ENCODE results near the gene ZNF28. TPM values are rescaled to one million over a fixed set of nuclear protein-coding genes. Genes with fewer than 3 reads are reported as not detected.

The ZNF28 gene
- total RNA-seq, 1 experiment from 2014 or later = 17.8 TPM

- BruUV-seq (replicated peaks) = no TSS peak
- ATAC-seq = no peak
- TF ChIP-seq SRF (IDR thresholded peaks at IDR 0.05; ENCODE audit: low read depth) = no peak
Measured at GRCh38 chr19:52748336-52748950, 73.0 kb downstream of the ZNF28 start.

More at GRCh38 chr19:52748336-52748950, 73.0 kb downstream of the ZNF28 start:
- intact Hi-C loops (cut with micrococcal nuclease) = no loop called here
- H3K9me3 ChIP-seq (ENCODE audit: control insufficient read depth in 1 of 2, insufficient read depth in 1 of 2, low read depth in 1 of 2, low read length in 2 of 2) = no peaks in the 10 kb centered on the region; a peak in 1 of 4 replicates
- H3K4me3 ChIP-seq (replicated peaks in 1 of 2; ENCODE audit: low read depth in 1 of 2, low read length in 2 of 2) = no peak overlapping the region
- H3K27me3 ChIP-seq (ENCODE audit: insufficient read depth, low read length) = no peaks in the 10 kb centered on the region
- no peak overlapping the region for H3K4me2 ChIP-seq (ENCODE audit: low read length)
- ChIA-PET POLR2A (no interaction called here), RAD21 (ENCODE audit: low non-redundant PET in 1 of 2, low total read pairs in 2 of 2, uncharacterized antibody in 2 of 2, unreplicated experiment in 2 of 2) (no interaction called here), CTCF (no interaction called here)
- no peak overlapping the region for H3K9ac ChIP-seq (ENCODE audit: low read length)
- no peaks in the 10 kb centered on the region for H3K4me1 ChIP-seq (ENCODE audit: control insufficient read depth in 1 of 2, insufficient read depth in 2 of 2, low read length in 2 of 2)
- no peaks in the 10 kb centered on the region for H3K36me3 ChIP-seq (ENCODE audit: control insufficient read depth in 1 of 2, insufficient read depth in 2 of 2, low read length in 2 of 2)
- H3K9me2 ChIP-seq (ENCODE audit: insufficient read depth) = no peaks in the 10 kb centered on the region
- no peaks in the 10 kb centered on the region for H4K20me1 ChIP-seq (ENCODE audit: insufficient read depth)
- no peaks in the 10 kb centered on the region for H3K79me2 ChIP-seq (ENCODE audit: insufficient read depth, low read length)
- no peak for DNase-seq (ENCODE audit: low read depth, low spot score)
- H2AFZ ChIP-seq (ENCODE audit: low read depth, low read length, poor library complexity, severe bottlenecking) = no peak overlapping the region
- no peak overlapping the region for H3K27ac ChIP-seq (ENCODE audit: low read depth, low read length)

Other genes starting within 250 kb of the ZNF28 start
- gene ZNF83, start 183.3 kb downstream of the ZNF28 start, total RNA-seq (2021; ENCODE audit: unreplicated experiment) = 34.2 TPM
- 12.2 TPM for gene ZNF611, start 86.6 kb downstream of the ZNF28 start, total RNA-seq (2021; ENCODE audit: unreplicated experiment)
- 12.7 TPM for gene ZNF600, start 34.8 kb downstream of the ZNF28 start, total RNA-seq (2021; ENCODE audit: unreplicated experiment)
- 12.3 TPM for gene ZNF468, start 36.0 kb upstream of the ZNF28 start, total RNA-seq (2021; ENCODE audit: unreplicated experiment)
- 9.2 TPM for gene ZNF320, start 76.0 kb upstream of the ZNF28 start, total RNA-seq (2021; ENCODE audit: unreplicated experiment)
- 6.4 TPM for gene ZNF888, start 101.8 kb upstream of the ZNF28 start, total RNA-seq (2021; ENCODE audit: unreplicated experiment)
- gene ZNF816, start 141.2 kb upstream of the ZNF28 start, total RNA-seq (2021; ENCODE audit: unreplicated experiment) = 8.9 TPM
- gene ERVV-1, start 192.3 kb upstream of the ZNF28 start, total RNA-seq (2021; ENCODE audit: unreplicated experiment) = not detected
- gene ERVV-2, start 223.1 kb upstream of the ZNF28 start, total RNA-seq (2021; ENCODE audit: unreplicated experiment) = not detected

Measured in HCT116 (cell line).